Activated CD4-positive, alpha-beta T cell treated with anti-CD3 and anti-CD28 coated beads, Interleukin-2, amount 10 ng/mL, durations not matched to agents 24 days and 14 days (primary cell): Measurements from ENCODE around the gene LRCH1. TPM values are rescaled to one million over a fixed set of nuclear protein-coding genes. Genes with fewer than 3 reads are reported as not detected.

ENCODE experiments used
- DNase-seq: peaks from one replicate; pipeline ENCODE4 v3.0.0; 2022
- H3K27ac Mint-ChIP-seq: one replicate; pipeline ENCODE4 v1.8.0; 2022; ENCODE audit warnings: mild to moderate bottlenecking, mixed read lengths
- H3K27me3 Mint-ChIP-seq: one replicate; pipeline ENCODE4 v1.8.0; 2022; ENCODE audit warnings: mixed read lengths
- H3K36me3 Mint-ChIP-seq: one replicate; pipeline ENCODE4 v1.8.0; 2022; ENCODE audit warnings: low read depth, mild to moderate bottlenecking, mixed read lengths
- H3K4me1 Mint-ChIP-seq: one replicate; pipeline ENCODE4 v1.8.0; 2021; ENCODE audit warnings: mixed read lengths
- H3K4me3 Mint-ChIP-seq: one replicate; pipeline ENCODE4 v1.8.0; 2022; ENCODE audit warnings: mild to moderate bottlenecking, moderate library complexity, mixed read lengths
- H3K9me3 Mint-ChIP-seq: one replicate; pipeline ENCODE4 v1.8.0; 2021; ENCODE audit warnings: mixed read lengths
- intact Hi-C: fragments of 100-400 bp; cut with micrococcal nuclease; formaldehyde crosslinking; loops from one replicate; pipeline ENCODE4 v1.15.1; 2023
- total RNA-seq: library from RNA; stranded (reverse); gene quantifications from 2 replicates; pipeline ENCODE4 v1.2.3, GENCODE V29; 2022

LRCH1 gene
- total RNA-seq, 1 donor from 2014 or later, result 18.3 TPM

DNA sequence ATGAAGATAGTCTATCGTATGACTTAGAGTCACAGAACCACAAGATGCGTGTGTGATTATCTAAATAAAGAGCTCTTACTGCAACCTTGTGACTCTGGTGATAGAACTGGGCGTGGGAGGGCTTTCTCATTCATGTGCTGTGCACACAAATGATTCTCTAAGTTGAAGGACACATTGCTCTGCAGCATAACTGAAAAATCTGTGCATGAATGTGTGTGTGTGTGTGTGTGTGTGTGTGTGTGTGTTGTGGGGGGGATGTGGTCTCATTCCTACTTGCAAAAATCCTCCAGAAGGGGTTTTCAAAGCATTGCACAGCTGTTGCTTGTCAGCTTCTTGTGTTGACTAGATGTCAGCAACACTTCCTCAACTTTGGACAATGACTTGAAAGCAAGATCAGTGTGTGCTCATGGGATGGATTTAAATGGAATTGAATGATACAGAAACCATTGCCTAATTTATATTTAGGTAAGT, 22.4 kb downstream of the LRCH1 start:
- DNase-seq, result no peak
- Mint-ChIP-seq H3K4me1 (peaks cover 46% of the 10 kb centered on the region), H3K36me3 (peaks cover 5% of the 10 kb centered on the region), H3K27me3 (no peaks in the 10 kb centered on the region), H3K27ac (no peak overlapping the region), H3K4me3 (no peak overlapping the region), H3K9me3 (no peaks in the 10 kb centered on the region)
- intact Hi-C loops, result loop anchor here (5.0 kb wide), 1 partner anchor 92 kb away; no protein-coding TSS in a partner anchor

DNA sequence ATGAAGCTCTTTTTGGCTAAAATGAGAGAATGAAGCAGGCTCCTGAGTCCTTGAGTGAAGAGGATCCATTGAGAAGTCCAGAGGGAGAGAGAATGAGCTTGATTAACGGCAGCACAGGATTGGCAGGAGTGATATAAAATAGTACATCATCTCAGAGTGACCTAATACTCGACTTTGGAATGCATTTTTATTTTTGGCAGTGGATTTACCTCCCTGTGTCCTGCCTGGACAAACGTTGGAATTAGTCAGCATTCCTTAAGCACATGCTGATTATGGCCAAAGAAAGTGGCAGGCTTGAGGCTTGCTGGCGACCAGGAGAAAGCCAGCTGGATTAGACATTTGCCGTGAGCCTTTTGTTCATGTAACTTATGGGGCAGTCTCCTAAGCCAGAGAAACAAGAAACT, 22.9 kb downstream of the LRCH1 start:
- Mint-ChIP-seq H3K4me1 (peaks cover 47% of the 10 kb centered on the region), H3K27ac (no peak overlapping the region), H3K9me3 (no peaks in the 10 kb centered on the region), H3K4me3 (no peak overlapping the region), H3K36me3 (peaks cover 5% of the 10 kb centered on the region), H3K27me3 (no peaks in the 10 kb centered on the region)
- no peak for DNase-seq
- intact Hi-C loops, result loop anchor here (5.0 kb wide), 1 partner anchor 91 kb away; no protein-coding TSS in a partner anchor

GRCh38 chr13:46576762-46577161, 23.8 kb downstream of the LRCH1 start:
- Mint-ChIP-seq H3K36me3 (peaks cover 8% of the 10 kb centered on the region), H3K9me3 (no peaks in the 10 kb centered on the region), H3K4me3 (no peak overlapping the region), H3K27me3 (no peaks in the 10 kb centered on the region), H3K27ac (no peak overlapping the region), H3K4me1 (peaks cover 46% of the 10 kb centered on the region)
- DNase-seq, result no peak
- intact Hi-C loops, result loop anchor here (5.0 kb wide), 1 partner anchor 91 kb away; no protein-coding TSS in a partner anchor

DNA sequence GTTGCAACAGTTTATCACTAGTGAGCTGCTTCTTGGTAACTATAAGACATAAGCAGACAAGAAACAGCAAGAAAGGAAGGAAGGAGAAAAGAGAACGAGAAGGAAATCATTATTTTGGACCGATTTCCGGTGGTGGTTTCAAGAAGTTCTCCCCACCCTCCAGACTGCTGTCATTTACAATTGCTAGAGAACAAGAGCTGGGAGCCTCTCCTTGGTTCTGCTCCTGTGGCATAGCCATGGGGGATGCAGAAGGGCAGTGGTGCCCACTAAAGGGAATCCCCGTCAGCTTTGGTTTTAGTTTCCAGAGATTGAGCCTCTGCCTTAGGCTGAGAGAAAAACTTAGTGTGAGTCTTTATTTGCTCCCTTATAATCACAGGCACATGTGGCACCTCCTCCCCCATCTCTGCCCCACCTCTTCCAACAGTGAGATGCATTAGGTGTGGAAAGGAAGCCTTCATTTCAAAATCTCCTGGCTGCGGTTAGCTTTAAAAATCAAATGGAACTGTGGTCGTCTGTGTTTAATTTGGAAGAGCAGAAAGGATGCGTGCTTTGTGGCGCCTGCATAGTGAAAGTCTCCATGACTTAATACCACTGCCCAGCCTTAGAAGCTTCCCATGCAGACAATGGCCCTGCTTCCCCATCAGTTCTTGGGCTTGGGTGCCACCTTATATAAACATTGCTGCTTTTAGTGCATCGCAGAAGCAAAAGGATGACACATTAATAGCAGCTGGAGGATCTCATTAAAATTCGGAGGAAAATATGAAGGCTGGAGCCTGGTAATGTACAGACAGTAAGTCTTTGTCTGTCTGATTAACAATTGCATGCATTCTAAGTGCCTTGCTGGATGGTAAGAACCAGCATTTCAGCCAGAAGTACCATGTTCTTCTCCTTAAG, 25.0 kb downstream of the LRCH1 start:
- intact Hi-C loops, result loop anchor here (1.0 to 5.0 kb wide), 3 partner anchors 15 to 89 kb away; no protein-coding TSS in a partner anchor
- Mint-ChIP-seq H3K27me3 (no peaks in the 10 kb centered on the region), H3K9me3 (no peaks in the 10 kb centered on the region), H3K4me1 (peaks cover 46% of the 10 kb centered on the region), H3K4me3 (peak overlapping the region; percentile 45), H3K27ac (peak overlapping the region; percentile 65), H3K36me3 (peaks cover 8% of the 10 kb centered on the region)
- no peak for DNase-seq

GRCh38 chr13:46578590-46578975, 25.6 kb downstream of the LRCH1 start:
- Mint-ChIP-seq H3K27me3 (no peaks in the 10 kb centered on the region), H3K9me3 (no peaks in the 10 kb centered on the region), H3K4me3 (peak overlapping the region; percentile 29), H3K27ac (peak overlapping the region; percentile 65), H3K36me3 (peaks cover 8% of the 10 kb centered on the region), H3K4me1 (peaks cover 46% of the 10 kb centered on the region)
- intact Hi-C loops, result loop anchor here (1.0 to 5.0 kb wide), 3 partner anchors 15 to 89 kb away; no protein-coding TSS in a partner anchor
- no peak for DNase-seq

DNA sequence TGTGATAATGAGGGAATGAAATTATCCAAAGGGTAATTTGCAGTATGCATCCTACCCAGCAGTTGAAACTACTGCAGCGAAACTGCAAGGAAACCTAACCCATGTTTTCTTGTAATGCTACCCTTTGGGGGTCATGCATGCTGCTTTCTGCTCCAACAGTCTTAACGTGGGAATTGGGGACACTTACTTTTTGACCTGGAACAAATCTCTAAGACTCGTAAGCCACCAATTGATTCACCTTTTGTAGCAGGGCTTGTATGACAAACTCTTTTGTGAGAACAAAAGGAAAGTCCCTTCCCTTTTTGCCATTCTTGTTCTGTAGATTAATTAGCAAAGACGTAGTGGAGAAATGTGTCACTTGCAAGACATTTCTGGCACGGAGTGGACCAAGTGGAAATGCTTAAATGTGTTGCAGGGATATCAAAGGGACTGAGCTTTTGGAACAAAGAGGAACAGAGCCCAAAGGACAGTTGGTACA, 27.4 kb downstream of the LRCH1 start:
- intact Hi-C loops, result no loop called here

GRCh38 chr13:46582190-46582589, 29.2 kb downstream of the LRCH1 start:
- Mint-ChIP-seq H3K4me1 (peaks cover 43% of the 10 kb centered on the region), H3K9me3 (no peaks in the 10 kb centered on the region), H3K36me3 (peaks cover 2% of the 10 kb centered on the region), H3K4me3 (no peak overlapping the region), H3K27me3 (no peaks in the 10 kb centered on the region), H3K27ac (no peak overlapping the region)
- intact Hi-C loops, result no loop called here
- DNase-seq, result no peak

More for the DNA sequence above, 27.4 kb downstream of the LRCH1 start:
- H3K27ac Mint-ChIP-seq, result peak overlapping the region; percentile 22
- peaks cover 6% of the 10 kb centered on the region for H3K36me3 Mint-ChIP-seq
- no peak overlapping the region for H3K4me3 Mint-ChIP-seq
- DNase-seq, result no peak
- peaks cover 45% of the 10 kb centered on the region for H3K4me1 Mint-ChIP-seq
- no peaks in the 10 kb centered on the region for H3K27me3 Mint-ChIP-seq
- no peaks in the 10 kb centered on the region for H3K9me3 Mint-ChIP-seq

- peaks cover 19% of the 10 kb centered on the region for H3K4me1 Mint-ChIP-seq
- peaks cover 3% of the 10 kb centered on the region for H3K36me3 Mint-ChIP-seq
- no peak overlapping the region for H3K27ac Mint-ChIP-seq
- no peak for DNase-seq
- no peak overlapping the region for H3K4me3 Mint-ChIP-seq
- no peaks in the 10 kb centered on the region for H3K27me3 Mint-ChIP-seq
- intact Hi-C loops, result no loop called here
- H3K9me3 Mint-ChIP-seq, result no peaks in the 10 kb centered on the region
Observed at GRCh38 chr13:46586751-46587514, 34.0 kb downstream of the LRCH1 start.

- Mint-ChIP-seq H3K4me1 (peaks cover 26% of the 10 kb centered on the region), H3K27me3 (peaks cover 3% of the 10 kb centered on the region), H3K36me3 (peaks cover 3% of the 10 kb centered on the region), H3K27ac (no peak overlapping the region), H3K4me3 (no peak overlapping the region), H3K9me3 (no peaks in the 10 kb centered on the region)
- no peak for DNase-seq
- intact Hi-C loops, result no loop called here
Observed at GRCh38 chr13:46587807-46588418, 34.9 kb downstream of the LRCH1 start.

- no peaks in the 10 kb centered on the region for H3K9me3 Mint-ChIP-seq
- intact Hi-C loops, result loop anchor here (2.0 to 10.0 kb wide), 3 partner anchors 14 to 238 kb away; no protein-coding TSS in a partner anchor
- no peak for DNase-seq
- H3K4me3 Mint-ChIP-seq, result no peak overlapping the region
- no peak overlapping the region for H3K27ac Mint-ChIP-seq
- H3K4me1 Mint-ChIP-seq, result peaks cover 50% of the 10 kb centered on the region
- H3K27me3 Mint-ChIP-seq, result peaks cover 5% of the 10 kb centered on the region
- peaks cover 3% of the 10 kb centered on the region for H3K36me3 Mint-ChIP-seq
Observed at GRCh38 chr13:46592385-46592784, 39.4 kb downstream of the LRCH1 start.

DNA sequence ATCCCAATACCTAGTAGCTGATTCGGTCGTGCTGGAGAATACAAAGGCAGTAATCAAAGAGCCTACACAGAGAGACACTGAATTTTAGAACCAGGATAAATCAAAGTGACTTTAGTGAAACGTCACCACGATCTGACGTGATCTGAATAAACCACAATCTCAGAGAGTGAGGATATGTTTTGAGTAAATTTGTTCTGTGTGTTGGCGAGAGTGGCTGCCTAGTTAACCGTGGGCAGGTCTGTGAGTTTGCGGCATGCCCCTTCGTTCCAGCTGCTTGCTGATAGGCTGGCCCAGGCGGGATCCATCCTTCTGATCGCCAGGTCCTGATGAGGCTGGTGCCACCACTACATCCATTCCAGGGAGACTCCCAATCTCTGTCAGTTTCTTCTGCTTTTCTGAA, 40.4 kb downstream of the LRCH1 start:
- H3K4me3 Mint-ChIP-seq, result peak overlapping the region; percentile 57
- H3K36me3 Mint-ChIP-seq, result peaks cover 3% of the 10 kb centered on the region
- peak overlapping the region; percentile 5 for H3K27ac Mint-ChIP-seq
- intact Hi-C loops, result loop anchor here (1.0 to 10.0 kb wide), 5 partner anchors 13 to 239 kb away; partner anchors contain the start of gene LRCH1
- H3K4me1 Mint-ChIP-seq, result peaks cover 56% of the 10 kb centered on the region
- H3K9me3 Mint-ChIP-seq, result no peaks in the 10 kb centered on the region
- peak; percentile 84 for DNase-seq
- peaks cover 5% of the 10 kb centered on the region for H3K27me3 Mint-ChIP-seq

- Mint-ChIP-seq H3K4me3 (no peak overlapping the region), H3K27me3 (peaks cover 5% of the 10 kb centered on the region), H3K9me3 (peaks cover 5% of the 10 kb centered on the region), H3K4me1 (peaks cover 65% of the 10 kb centered on the region), H3K27ac (no peak overlapping the region), H3K36me3 (peaks cover 7% of the 10 kb centered on the region)
- intact Hi-C loops, result loop anchor here (5.0 to 10.0 kb wide), 2 partner anchors 88 to 240 kb away; no protein-coding TSS in a partner anchor
- no peak for DNase-seq
Observed at GRCh38 chr13:46594374-46595078, 41.6 kb downstream of the LRCH1 start.
